ENCODE data around the gene TLX1.

Gene TLX1

GRCh38 chr10:101135141-101136006 is 4.3 kb downstream of the TLX1 start:
- Mint-ChIP-seq H3K36me3 (ENCODE audit: low read depth) (no peaks in the 10 kb centered on the region), H3K4me1 (ENCODE audit: low read depth) (peaks cover 70% of the 10 kb centered on the region), H3K27me3 (peaks cover 99% of the 10 kb centered on the region), H3K27ac (peak overlapping the region; percentile 61), H3K9me3 (no peaks in the 10 kb centered on the region), H3K4me3 (peak overlapping the region; percentile 76)
- intact Hi-C loops (cut with micrococcal nuclease), result no loop called here

DNA sequence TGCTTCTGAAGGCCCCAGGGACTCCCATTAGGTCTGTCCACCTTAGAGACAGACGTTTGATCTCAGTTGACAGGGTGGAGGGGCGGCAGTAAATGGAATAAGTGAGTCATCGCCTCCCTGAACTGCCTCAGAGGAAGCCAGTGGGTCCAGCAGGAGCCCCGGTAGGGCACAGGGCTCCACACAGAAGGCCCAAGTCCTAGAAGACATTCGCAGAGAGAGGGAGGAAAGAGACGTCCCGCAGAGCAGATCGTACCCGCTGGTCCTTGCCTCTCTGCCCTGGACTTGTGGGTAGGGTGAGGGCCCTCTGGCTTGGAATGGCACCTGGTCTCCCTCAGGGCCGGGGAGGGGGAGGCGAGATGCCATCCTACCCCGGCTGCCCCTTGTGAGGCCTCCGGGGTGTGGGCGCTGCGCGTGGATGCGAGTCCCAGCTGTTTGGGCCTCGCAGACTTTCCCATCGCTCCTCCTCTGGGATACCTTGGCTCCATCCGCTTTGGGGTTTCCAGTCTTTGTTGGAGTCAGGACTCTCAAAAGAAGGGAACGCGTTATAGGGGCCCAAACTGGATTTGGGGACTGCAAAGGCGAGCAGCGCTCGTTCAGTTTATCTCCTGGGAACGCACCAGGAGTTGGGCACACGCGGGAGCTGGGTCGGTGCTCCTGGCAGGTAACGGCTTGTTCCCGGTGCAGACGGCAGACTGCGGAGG is 5.1 kb downstream of the TLX1 start:
- Mint-ChIP-seq H3K27ac (peak overlapping the region; percentile 61), H3K9me3 (no peaks in the 10 kb centered on the region), H3K4me3 (no peak overlapping the region), H3K27me3 (peaks cover 99% of the 10 kb centered on the region), H3K36me3 (ENCODE audit: low read depth) (no peaks in the 10 kb centered on the region), H3K4me1 (ENCODE audit: low read depth) (peaks cover 65% of the 10 kb centered on the region)
- intact Hi-C loops (cut with micrococcal nuclease), result no loop called here

- Mint-ChIP-seq H3K4me3 (no peak overlapping the region), H3K4me1 (ENCODE audit: low read depth) (peaks cover 63% of the 10 kb centered on the region), H3K27me3 (peaks cover 100% of the 10 kb centered on the region), H3K9me3 (no peaks in the 10 kb centered on the region), H3K27ac (no peak overlapping the region), H3K36me3 (ENCODE audit: low read depth) (no peaks in the 10 kb centered on the region)
- intact Hi-C loops (cut with micrococcal nuclease), result no loop called here
Observed at GRCh38 chr10:101136708-101137121, 5.6 kb downstream of the TLX1 start.

DNA sequence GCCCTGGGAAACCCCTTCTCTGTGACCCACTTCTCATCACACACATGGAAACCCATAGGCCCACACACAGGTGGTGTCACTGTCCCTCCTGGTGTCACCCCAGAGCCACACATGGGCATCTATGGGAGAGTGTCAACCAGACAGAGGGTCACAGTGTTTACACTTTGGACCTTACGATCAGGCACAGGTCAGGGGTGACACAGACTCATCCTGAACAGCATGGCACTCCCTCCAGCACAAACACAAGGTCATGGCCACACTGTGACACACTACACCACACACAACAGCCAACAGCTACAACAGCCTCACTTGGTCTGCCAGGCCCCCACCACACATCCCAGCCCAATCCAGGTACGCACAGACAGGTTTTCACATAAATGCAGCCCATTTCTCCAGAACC is 6.2 kb downstream of the TLX1 start:
- peaks cover 60% of the 10 kb centered on the region for H3K4me1 Mint-ChIP-seq (ENCODE audit: low read depth)
- intact Hi-C loops (cut with micrococcal nuclease), result no loop called here
- H3K4me3 Mint-ChIP-seq, result no peak overlapping the region
- no peaks in the 10 kb centered on the region for H3K36me3 Mint-ChIP-seq (ENCODE audit: low read depth)
- H3K9me3 Mint-ChIP-seq, result no peaks in the 10 kb centered on the region
- peaks cover 100% of the 10 kb centered on the region for H3K27me3 Mint-ChIP-seq
- H3K27ac Mint-ChIP-seq, result no peak overlapping the region

GRCh38 chr10:101138788-101139420 is 7.8 kb downstream of the TLX1 start:
- H3K27me3 Mint-ChIP-seq, result peaks cover 100% of the 10 kb centered on the region
- intact Hi-C loops (cut with micrococcal nuclease), result no loop called here
- H3K27ac Mint-ChIP-seq, result no peak overlapping the region
- H3K9me3 Mint-ChIP-seq, result no peaks in the 10 kb centered on the region
- H3K4me1 Mint-ChIP-seq (ENCODE audit: low read depth), result peaks cover 51% of the 10 kb centered on the region
- H3K36me3 Mint-ChIP-seq (ENCODE audit: low read depth), result no peaks in the 10 kb centered on the region
- no peak overlapping the region for H3K4me3 Mint-ChIP-seq

DNA sequence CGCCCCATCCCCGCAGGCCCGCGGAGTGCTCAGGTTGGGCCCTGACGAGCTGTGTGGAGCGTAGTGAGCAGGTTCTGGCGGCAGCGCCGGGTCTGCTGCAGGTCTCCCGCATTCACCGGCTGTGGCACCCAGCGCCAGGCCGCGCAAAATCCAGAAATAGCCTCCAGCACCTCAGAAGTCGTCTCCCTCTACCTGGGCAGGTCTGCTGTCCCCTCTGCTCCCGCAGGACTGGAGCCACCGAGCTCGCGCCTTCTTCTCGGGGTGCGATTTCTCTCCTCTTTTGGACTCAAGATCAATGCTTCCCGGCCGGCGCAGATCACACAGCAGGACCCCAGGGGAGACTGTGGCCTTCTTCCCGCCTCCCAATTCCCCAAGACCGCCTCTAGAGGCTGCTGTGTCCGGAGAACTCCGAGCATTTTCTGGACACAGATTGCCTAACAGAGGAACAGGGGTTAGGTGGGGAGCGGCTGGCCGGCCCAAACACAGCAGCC is 8.4 kb downstream of the TLX1 start:
- Mint-ChIP-seq H3K4me1 (ENCODE audit: low read depth) (peaks cover 46% of the 10 kb centered on the region), H3K9me3 (no peaks in the 10 kb centered on the region), H3K27me3 (peaks cover 100% of the 10 kb centered on the region), H3K27ac (no peak overlapping the region), H3K4me3 (no peak overlapping the region), H3K36me3 (ENCODE audit: low read depth) (no peaks in the 10 kb centered on the region)
- intact Hi-C loops (cut with micrococcal nuclease), result no loop called here

- H3K36me3 Mint-ChIP-seq (ENCODE audit: low read depth), result no peaks in the 10 kb centered on the region
- H3K9me3 Mint-ChIP-seq, result no peaks in the 10 kb centered on the region
- H3K4me1 Mint-ChIP-seq (ENCODE audit: low read depth), result peaks cover 37% of the 10 kb centered on the region
- intact Hi-C loops (cut with micrococcal nuclease), result no loop called here
- peaks cover 100% of the 10 kb centered on the region for H3K27me3 Mint-ChIP-seq
- H3K4me3 Mint-ChIP-seq, result no peak overlapping the region
- H3K27ac Mint-ChIP-seq, result no peak overlapping the region
Observed at GRCh38 chr10:101140084-101140949, 9.2 kb downstream of the TLX1 start.

DNA sequence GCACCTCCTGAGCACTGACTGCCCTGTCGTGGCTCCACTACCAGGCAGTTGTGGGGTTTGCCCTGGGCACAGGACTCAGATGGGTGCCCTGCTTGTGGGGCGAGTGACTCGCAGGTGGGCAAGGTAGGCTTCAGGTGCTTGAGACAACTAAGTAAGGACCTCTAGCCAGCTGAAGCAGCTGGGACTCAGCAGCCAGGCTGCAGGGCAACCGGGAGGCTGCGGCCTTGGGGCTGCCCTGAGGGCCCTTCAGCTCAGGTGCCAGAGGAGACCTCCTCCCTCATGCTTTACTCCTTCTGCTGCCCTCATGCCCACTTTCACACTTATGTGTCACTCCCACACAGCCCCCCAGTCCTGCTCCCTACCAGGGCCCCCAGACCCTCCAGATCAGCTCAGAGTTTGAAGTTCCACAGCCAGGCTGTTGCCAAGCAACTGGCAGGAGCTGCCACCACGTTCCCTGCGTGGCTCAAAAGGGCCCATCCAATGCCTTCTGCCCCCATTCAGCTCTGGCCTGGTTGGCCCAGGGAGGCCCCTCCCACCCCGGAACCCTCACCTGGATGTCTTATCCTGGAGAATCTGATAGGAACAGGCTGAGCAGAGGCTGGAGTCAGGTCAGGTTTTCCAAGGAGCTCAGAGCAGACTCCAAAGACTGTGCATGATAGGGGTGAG is 10.0 kb downstream of the TLX1 start:
- H3K9me3 Mint-ChIP-seq, result no peaks in the 10 kb centered on the region
- H3K27me3 Mint-ChIP-seq, result peaks cover 100% of the 10 kb centered on the region
- H3K27ac Mint-ChIP-seq, result no peak overlapping the region
- H3K36me3 Mint-ChIP-seq (ENCODE audit: low read depth), result no peaks in the 10 kb centered on the region
- intact Hi-C loops (cut with micrococcal nuclease), result no loop called here
- no peak overlapping the region for H3K4me3 Mint-ChIP-seq
- H3K4me1 Mint-ChIP-seq (ENCODE audit: low read depth), result peaks cover 30% of the 10 kb centered on the region

DNA sequence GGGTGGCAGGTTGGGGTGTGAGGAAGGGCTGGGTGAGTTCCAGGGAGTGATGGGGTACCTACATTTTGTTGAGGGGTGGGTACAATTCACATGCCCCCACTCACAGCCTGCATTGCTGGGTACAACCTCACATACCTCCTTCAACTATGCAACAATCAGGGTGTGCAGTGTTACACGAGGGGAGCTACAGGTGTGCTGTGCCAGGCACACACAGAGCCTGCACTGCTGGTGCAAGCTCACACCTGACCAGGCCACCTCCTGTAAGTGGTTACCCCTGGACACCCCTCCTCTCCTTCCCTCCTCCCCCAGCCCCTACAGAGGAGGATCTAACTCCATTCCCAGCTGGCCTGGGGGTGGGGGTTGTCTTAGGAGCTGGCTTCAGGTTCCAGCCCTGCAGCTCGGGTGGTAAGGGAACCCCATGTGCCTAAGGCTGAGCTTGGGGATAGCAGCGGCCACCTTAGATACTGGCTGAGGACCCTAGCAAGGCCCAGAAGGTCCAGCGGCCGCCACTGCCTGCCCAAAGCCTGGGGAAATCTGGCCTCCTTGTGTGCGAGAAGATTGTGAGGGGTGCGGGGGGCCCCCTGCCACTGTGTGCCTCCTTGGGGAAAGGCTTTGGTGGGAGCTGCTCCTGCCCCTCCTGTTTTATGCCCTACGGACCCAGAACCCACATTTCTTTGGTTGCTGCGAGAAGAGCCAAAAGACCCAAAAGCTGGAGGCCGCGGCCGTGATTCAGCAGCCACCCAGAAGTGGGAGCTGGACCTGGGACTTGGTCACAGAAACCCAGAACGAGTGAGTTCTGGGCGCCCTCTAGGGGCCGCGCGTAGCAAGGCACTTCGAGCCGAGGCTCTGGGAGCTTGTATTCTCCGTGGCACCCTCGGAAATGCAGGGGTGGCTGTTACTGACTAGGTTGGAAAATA is 10.8 kb downstream of the TLX1 start:
- Mint-ChIP-seq H3K4me3 (no peak overlapping the region), H3K9me3 (no peaks in the 10 kb centered on the region), H3K4me1 (ENCODE audit: low read depth) (peaks cover 27% of the 10 kb centered on the region), H3K36me3 (ENCODE audit: low read depth) (no peaks in the 10 kb centered on the region), H3K27ac (no peak overlapping the region), H3K27me3 (peaks cover 100% of the 10 kb centered on the region)
- intact Hi-C loops (cut with micrococcal nuclease), result loop anchor here (1.0 kb wide), 2 partner anchors 47 to 82 kb away; no protein-coding TSS in a partner anchor

DNA sequence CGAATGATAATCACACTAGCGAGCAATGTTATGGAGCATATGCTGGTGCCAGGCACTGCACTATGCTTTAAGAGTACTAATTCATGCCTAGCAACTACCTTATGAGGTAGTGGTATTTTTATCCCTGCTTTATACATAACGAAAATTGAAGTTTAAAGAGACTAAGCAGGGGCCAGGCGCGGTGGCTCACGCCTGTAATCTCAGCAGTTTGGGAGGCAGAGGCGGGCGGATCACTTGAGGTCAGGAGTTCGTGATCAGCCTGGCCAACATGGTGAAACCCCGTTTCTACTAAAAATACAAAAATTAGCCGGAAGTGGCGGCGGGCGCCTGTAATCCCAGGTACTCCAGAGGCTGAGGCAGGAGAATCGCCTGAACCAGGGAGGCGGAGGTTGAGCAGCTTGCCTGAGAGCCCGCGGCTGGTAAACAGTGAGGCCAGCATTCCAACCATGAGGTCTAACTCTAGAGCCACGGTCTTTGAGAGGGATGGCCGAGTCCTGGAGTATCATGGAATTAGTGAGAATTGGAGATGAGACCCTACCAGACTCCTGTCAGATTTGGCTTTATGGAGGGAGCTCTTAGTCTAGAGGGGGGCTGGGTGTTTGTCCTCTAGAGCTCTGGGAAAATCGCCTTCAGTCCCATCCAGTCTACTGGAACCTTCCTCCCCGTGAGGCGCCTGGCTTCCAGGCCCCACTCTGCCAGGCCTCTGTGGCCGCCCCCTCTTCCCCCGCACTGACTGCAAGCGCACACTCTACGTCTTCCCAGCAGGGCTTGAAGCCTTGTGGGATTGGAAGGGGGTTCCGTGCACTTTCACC is 11.6 kb downstream of the TLX1 start:
- Mint-ChIP-seq H3K36me3 (ENCODE audit: low read depth) (no peaks in the 10 kb centered on the region), H3K4me1 (ENCODE audit: low read depth) (peaks cover 25% of the 10 kb centered on the region), H3K9me3 (no peaks in the 10 kb centered on the region), H3K27ac (no peak overlapping the region), H3K27me3 (peaks cover 100% of the 10 kb centered on the region), H3K4me3 (no peak overlapping the region)
- intact Hi-C loops (cut with micrococcal nuclease), result loop anchor here (1.0 kb wide), 2 partner anchors 47 to 82 kb away; no protein-coding TSS in a partner anchor

GRCh38 chr10:101143345-101143630 is 12.2 kb downstream of the TLX1 start:
- Mint-ChIP-seq H3K27ac (no peak overlapping the region), H3K4me3 (no peak overlapping the region), H3K4me1 (ENCODE audit: low read depth) (peaks cover 19% of the 10 kb centered on the region), H3K9me3 (no peaks in the 10 kb centered on the region), H3K36me3 (ENCODE audit: low read depth) (no peaks in the 10 kb centered on the region), H3K27me3 (peaks cover 100% of the 10 kb centered on the region)
- intact Hi-C loops (cut with micrococcal nuclease), result no loop called here

DNA sequence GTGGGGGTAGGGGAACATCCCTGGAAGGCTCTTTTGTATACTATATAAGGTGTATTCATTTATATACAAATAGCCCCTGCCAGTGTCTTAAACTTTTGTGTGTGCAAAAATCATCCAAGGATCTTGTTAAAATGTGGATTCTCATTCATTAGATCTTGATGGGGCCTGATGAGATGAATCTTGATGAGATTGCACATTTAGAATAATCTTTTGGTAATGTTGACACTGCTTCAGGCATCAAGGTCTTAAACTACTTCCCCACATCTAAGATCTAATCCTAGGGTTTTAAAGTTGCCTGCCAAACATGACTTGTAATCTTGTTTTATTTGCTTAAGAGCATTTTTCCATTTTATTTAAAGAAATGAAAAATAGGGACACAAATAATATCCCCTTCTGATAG is 13.0 kb downstream of the TLX1 start:
- no peak overlapping the region for H3K27ac Mint-ChIP-seq
- no peaks in the 10 kb centered on the region for H3K9me3 Mint-ChIP-seq
- H3K4me3 Mint-ChIP-seq, result no peak overlapping the region
- intact Hi-C loops (cut with micrococcal nuclease), result no loop called here
- H3K27me3 Mint-ChIP-seq, result peaks cover 98% of the 10 kb centered on the region
- H3K36me3 Mint-ChIP-seq (ENCODE audit: low read depth), result no peaks in the 10 kb centered on the region
- peaks cover 12% of the 10 kb centered on the region for H3K4me1 Mint-ChIP-seq (ENCODE audit: low read depth)
